H1 (cell line): Measurements from ENCODE around the gene LRTM2. TPM values are rescaled to one million over a fixed set of nuclear protein-coding genes. Genes with fewer than 3 reads are reported as not detected.
A peak's percentile ranks its signal among the peaks of the same experiment; 100 is the strongest.

Experiments
- CTCF ChIA-PET: fragments of 300-600 bp; sonication (Branson Sonifier 250); formaldehyde crosslinking; loops from one replicate; lab custom pipeline; 2021; ENCODE audit not compliant: partially characterized antibody; lab: Charles Lee
- POLR2A ChIA-PET: fragments of 300-600 bp; sonication (Branson Sonifier 250); formaldehyde crosslinking; loops from one replicate; lab custom pipeline; 2021; ENCODE audit warnings: inconsistent platforms; ENCODE audit not compliant: partially characterized antibody; lab: Charles Lee
- DNase-seq, 2 experiments: peaks; one replicate each; pipeline versions ENCODE4 v3.0.0 to v3.0.0-alpha.2; 2010 to 2022; ENCODE audit warnings: low spot score in 2 of 2, low read depth in 1 of 2, mixed read lengths in 1 of 2
- FAIRE-seq: peaks from 2 replicates; lab custom pipeline; 2011; peaks lifted over from hg19 to GRCh38; lab: Jason Lieb, UNC
- H2AFZ ChIP-seq: 2 replicates; pipeline ENCODE4 v1.8.1; 2012; ENCODE audit warnings: low read length, inconsistent platforms
- H2AK5ac ChIP-seq: 2 replicates; pipeline ENCODE4 v1.6.1; 2013; ENCODE audit warnings: low read depth, low read length
- H2BK120ac ChIP-seq: replicated peaks from 2 replicates; pipeline ENCODE3; 2013; ENCODE audit warnings: low read depth, low read length, inconsistent platforms
- H2BK12ac ChIP-seq: 2 replicates; pipeline ENCODE4 v1.6.1; 2013; ENCODE audit warnings: low read depth, low read length
- H2BK15ac ChIP-seq: 2 replicates; pipeline ENCODE4 v1.6.1; 2013; ENCODE audit warnings: low read length
- H2BK20ac ChIP-seq: 2 replicates; pipeline ENCODE4 v1.6.1; 2013; ENCODE audit warnings: low read length
- H2BK5ac ChIP-seq: 2 replicates; pipeline ENCODE4 v1.6.1; 2013; ENCODE audit warnings: low read depth, low read length
- H3K14ac ChIP-seq: 2 replicates; pipeline ENCODE4 v1.6.1; 2013; ENCODE audit warnings: inconsistent platforms; ENCODE audit not compliant: insufficient read length
- H3K18ac ChIP-seq: 2 replicates; pipeline ENCODE4 v1.6.1; 2013; ENCODE audit warnings: low read length; ENCODE audit errors: extremely low read depth
- H3K23ac ChIP-seq: 2 replicates; pipeline ENCODE4 v1.6.1; 2013; ENCODE audit warnings: inconsistent platforms; ENCODE audit not compliant: insufficient read length
- H3K23me2 ChIP-seq: 2 replicates; pipeline ENCODE4 v1.6.1; 2013; ENCODE audit warnings: low read depth, low read length
- H3K27ac ChIP-seq: 2 replicates; pipeline ENCODE4 v1.6.1; 2011; ENCODE audit warnings: low read depth, low read length, inconsistent platforms
- H3K27me3 ChIP-seq, 4 experiments: replicated peaks in 1 of 4; 1 replicate in 1 of 4; 2 replicates in 3 of 4; pipeline versions ENCODE4 v1.6.1 to v1.8.1; 2011 to 2013; ENCODE audit warnings: low read length in 3 of 4, mild to moderate bottlenecking in 3 of 4, inconsistent platforms in 2 of 4, mixed read lengths in 2 of 4, moderate library complexity in 1 of 4; ENCODE audit not compliant: control insufficient read depth in 3 of 4, insufficient read depth in 3 of 4; ENCODE audit errors: extremely low read depth in 1 of 4
- H3K36me3 ChIP-seq, 4 experiments: 2 replicates each; pipeline versions ENCODE4 v1.6.1 to v1.8.1; 2011 to 2013; ENCODE audit warnings: mild to moderate bottlenecking in 4 of 4, low read length in 3 of 4, moderate library complexity in 2 of 4, control low read depth in 1 of 4, inconsistent platforms in 1 of 4; ENCODE audit not compliant: insufficient read depth in 4 of 4, control insufficient read depth in 2 of 4
- H3K4ac ChIP-seq: replicated peaks from 2 replicates; pipeline ENCODE3; 2013; ENCODE audit warnings: low read length, low read depth, mixed read lengths, inconsistent platforms; ENCODE audit not compliant: insufficient read length
- H3K4me1 ChIP-seq, 4 experiments: replicated peaks in 1 of 4; 1 replicate in 1 of 4; 2 replicates in 3 of 4; pipeline versions ENCODE4 v1.6.1 to v1.8.1; 2011 to 2013; ENCODE audit warnings: low read length in 3 of 4, inconsistent platforms in 2 of 4, mixed read lengths in 1 of 4; ENCODE audit not compliant: insufficient read depth in 4 of 4, control insufficient read depth in 3 of 4
- H3K4me2 ChIP-seq, 2 experiments: 2 replicates each; pipeline versions ENCODE4 v1.6.1 to v1.8.1; 2011 to 2013; ENCODE audit warnings: low read depth in 2 of 2, low read length in 2 of 2, control low read depth in 1 of 2, inconsistent platforms in 1 of 2, mild to moderate bottlenecking in 1 of 2; ENCODE audit not compliant: insufficient read depth in 1 of 2
- H3K4me3 ChIP-seq, 4 experiments: fragments of 200-600, 300-600 bp in 1 of 4; sonication (generic), shearing (Covaris generic), sonication (Bioruptor Twin) in 1 of 4; 2 replicates each; pipeline versions ENCODE4 v1.5.1 to v1.8.1; 2011 to 2016; ENCODE audit warnings: low read length in 4 of 4, low read depth in 3 of 4, control low read depth in 2 of 4, inconsistent platforms in 2 of 4, mild to moderate bottlenecking in 2 of 4, mixed read lengths in 1 of 4, moderate library complexity in 1 of 4; ENCODE audit not compliant: insufficient read depth in 2 of 4; ENCODE audit errors: extremely low read depth in 1 of 4
- H3K56ac ChIP-seq: replicated peaks from 2 replicates; pipeline ENCODE3; 2013; ENCODE audit warnings: low read depth, mild to moderate bottlenecking, mixed read lengths, low read length, inconsistent platforms; ENCODE audit not compliant: insufficient read length
- H3K79me1 ChIP-seq: 2 replicates; pipeline ENCODE4 v1.6.1; 2013; ENCODE audit warnings: low read depth, low read length, control low read depth
- H3K79me2 ChIP-seq, 2 experiments: 2 replicates each; pipeline versions ENCODE4 v1.6.1 to v1.8.1; 2012 to 2013; ENCODE audit warnings: low read length in 2 of 2, mild to moderate bottlenecking in 2 of 2, inconsistent platforms in 1 of 2; ENCODE audit not compliant: insufficient read depth in 2 of 2, control insufficient read depth in 1 of 2
- H3K9ac ChIP-seq, 4 experiments: replicated peaks in 1 of 4; 1 replicate in 1 of 4; 2 replicates in 3 of 4; pipeline versions ENCODE4 v1.6.1 to v1.8.1; 2011 to 2013; ENCODE audit warnings: low read depth in 3 of 4, low read length in 3 of 4, control low read depth in 2 of 4, mild to moderate bottlenecking in 2 of 4, moderate library complexity in 2 of 4, inconsistent platforms in 1 of 4; ENCODE audit errors: extremely low read depth in 1 of 4
- H3K9me3 ChIP-seq, 2 experiments: 2 replicates each; pipeline versions ENCODE4 v1.6.1 to v1.8.1; 2012 to 2013; ENCODE audit warnings: mild to moderate bottlenecking in 2 of 2, moderate library complexity in 2 of 2, control low read depth in 1 of 2, inconsistent platforms in 1 of 2, low read depth in 1 of 2, low read length in 1 of 2, mixed read lengths in 1 of 2; ENCODE audit not compliant: insufficient read depth in 2 of 2
- H4K20me1 ChIP-seq, 2 experiments: replicated peaks in 1 of 2; 2 replicates each; pipeline versions ENCODE3 to v1.8.1; 2011 to 2013; ENCODE audit warnings: inconsistent platforms in 2 of 2, low read length in 2 of 2, mild to moderate bottlenecking in 1 of 2; ENCODE audit not compliant: insufficient read depth in 2 of 2, control insufficient read depth in 1 of 2
- H4K5ac ChIP-seq: 2 replicates; pipeline ENCODE4 v1.6.1; 2013; ENCODE audit warnings: low read length, low read depth, mixed read lengths, inconsistent platforms; ENCODE audit not compliant: insufficient read length
- H4K8ac ChIP-seq: 2 replicates; pipeline ENCODE4 v1.8.0; 2013; ENCODE audit warnings: mild to moderate bottlenecking, moderate library complexity, low read length, inconsistent platforms; ENCODE audit not compliant: insufficient read depth; ENCODE audit errors: extremely low read depth
- H4K91ac ChIP-seq: replicated peaks from 2 replicates; pipeline ENCODE3; 2013; ENCODE audit warnings: low read length, mixed read lengths, inconsistent platforms; ENCODE audit not compliant: insufficient read length
- CBX5 ChIP-seq: fragments of 300-800, 300-1000 bp; sonication (generic); IDR thresholded peaks from 2 replicates; pipeline ENCODE4 v1.7.1; 2016; ENCODE audit warnings: antibody characterized with exemption, low read length, low read depth
- GABPA ChIP-seq: IDR thresholded peaks from 2 replicates; pipeline ENCODE4 v1.6.1; 2011; ENCODE audit warnings: mild to moderate bottlenecking, low read length, moderate library complexity, borderline replicate concordance; ENCODE audit not compliant: insufficient read depth
- RFX5 ChIP-seq: IDR thresholded peaks from 2 replicates; pipeline ENCODE4 v1.6.1; 2011; ENCODE audit warnings: low read depth, low read length, improper control_type of control experiment, borderline replicate concordance
- TAF7 ChIP-seq: optimal IDR thresholded peaks from 2 replicates; pipeline ENCODE3; 2011; ENCODE audit warnings: low read depth, mild to moderate bottlenecking, inconsistent platforms, low read length, moderate library complexity, borderline replicate concordance
- WGBS, 2 experiments: shearing (Covaris generic) in 1 of 2; methylation state at CpG; one replicate each; pipeline versions ENCODE4 v1.1.6 to v1.1.7; 2013 to 2015; ENCODE audit warnings: low lambda C conversion rate in 2 of 2, mixed read lengths in 2 of 2, inconsistent platforms in 1 of 2, low coverage in 1 of 2, missing lambda C conversion rate in 1 of 2; ENCODE audit not compliant: insufficient replicate concordance in 2 of 2, insufficient coverage in 1 of 2, insufficient read length in 1 of 2; ENCODE audit errors: extremely low coverage in 1 of 2, missing lambda C conversion rate in 1 of 2; 5-methylcytosine and 5-hydroxymethylcytosine counted together
- polyA plus RNA-seq, 7 experiments: library from polyadenylated mRNA; depleted of rRNA in 3 of 7; stranded (reverse) in 5 of 7; unstranded in 2 of 7; fragments of >200 nt in 5 of 7; fragments of 200-250 nt in 2 of 7; gene quantifications; 1 replicate in 5 of 7; 2 replicates in 1 of 7; 4 replicates in 1 of 7; pipeline versions ENCODE4 v1.2.1 to v1.2.3, GENCODE V29; 2011 to 2013; ENCODE audit warnings: missing spikeins in 2 of 7, mixed read lengths in 2 of 7
- total RNA-seq: library from RNA; stranded (reverse); fragmentation: NEBNext Ultra II Directional; extraction: Animal tissue kit (Norgen Biotek cat#: 25700); gene quantifications from 2 replicates; pipeline ENCODE4 v1.2.1, GENCODE V29; 2021

Gene LRTM2
- total and polyA plus RNA-seq, 2 of the 8 experiments (the other 6 are each of a cell fraction or from before 2014, with no cell fraction given), result 0.06 TPM; not detected in 1

GRCh38 chr12:1823237-1823636 is 2.9 kb downstream of the LRTM2 start:
- CTCF ChIA-PET, result interaction anchor here (1.0 to 2.1 kb wide), 8 partner anchors 11 to 170 kb away, joined by 3 to 9 read pairs (median 4); no protein-coding TSS in a partner anchor

More at GRCh38 chr12:1823237-1823636, 2.9 kb downstream of the LRTM2 start:
- Histone ChIP-seq H3K4me2 (no peak overlapping the region), H2AFZ (no peak overlapping the region), H2AK5ac (no peak overlapping the region), H3K18ac (no peak overlapping the region), H3K23me2 (no peaks in the 10 kb centered on the region; the same call in 1 of the 2 replicates), H3K4ac (no peak overlapping the region), H2BK12ac (no peak overlapping the region), H2BK5ac (no peak overlapping the region), H3K23ac (no peak overlapping the region), H3K56ac (no peak overlapping the region), H3K79me2 (no peaks in the 10 kb centered on the region), H3K9me3 (no peaks in the 10 kb centered on the region), H3K4me3 (no peak overlapping the region), H4K20me1 (peaks cover 0 to 2% of the 10 kb centered on the region in 2 experiments), H2BK120ac (no peak overlapping the region), H4K8ac (0 out of 2 replicates have a peak overlapping the region, but pooled peaks have one; percentile 0), H4K5ac (no peak overlapping the region), H3K14ac (no peak overlapping the region), H2BK15ac (no peak overlapping the region), H3K4me1 (peaks cover 0 to 21% (median 9%) of the 10 kb centered on the region in 4 experiments; a peak in 5 of 7 replicates), H3K79me1 (no peaks in the 10 kb centered on the region), H4K91ac (no peak overlapping the region), H3K27me3 (peaks cover 9 to 34% (median 32%) of the 10 kb centered on the region in 4 experiments), H3K27ac (no peak overlapping the region), H3K36me3 (no peaks in the 10 kb centered on the region), H2BK20ac (no peak overlapping the region), H3K9ac (no peak overlapping the region)
- DNase-seq, result no peak
- FAIRE-seq, result no peak
- TF ChIP-seq GABPA, result no peak
- no peak for TF ChIP-seq TAF7
- TF ChIP-seq RFX5, result no peak
- no peak for TF ChIP-seq CBX5
- POLR2A ChIA-PET, result no interaction called here
- WGBS, 2 experiments, result 88% methylated on average over 10 of the region's 10 CpGs; no CpG with 5 or more reads in 1 of the 2 experiments
